Fibroblast of lung (primary cell): ENCODE measurements around the gene TAMALIN.

Experiments
- EZH2 ChIP-seq: IDR thresholded peaks from 2 replicates; pipeline ENCODE4 v1.5.1; 2012; ENCODE audit warnings: low read length, control low read depth, mild to moderate bottlenecking; ENCODE audit errors: missing control alignments
- TF ChIP-seq, protein P1 (sequence below), 2 donors: IDR thresholded peaks in 1 of 2; conservative IDR thresholded peaks in 1 of 2; 1 replicate in 1 of 2; 2 replicates in 1 of 2; pipeline ENCODE4 v1.5.1; 2011 to 2012; ENCODE audit warnings: low read length in 2 of 2, control low read depth in 1 of 2, inconsistent platforms in 1 of 2, low read depth in 1 of 2, mild to moderate bottlenecking in 1 of 2

GRCh38 chr12:51992246-51992645 lies 14.5 kb upstream of the TAMALIN start:
- TF ChIP-seq, protein P1, sequence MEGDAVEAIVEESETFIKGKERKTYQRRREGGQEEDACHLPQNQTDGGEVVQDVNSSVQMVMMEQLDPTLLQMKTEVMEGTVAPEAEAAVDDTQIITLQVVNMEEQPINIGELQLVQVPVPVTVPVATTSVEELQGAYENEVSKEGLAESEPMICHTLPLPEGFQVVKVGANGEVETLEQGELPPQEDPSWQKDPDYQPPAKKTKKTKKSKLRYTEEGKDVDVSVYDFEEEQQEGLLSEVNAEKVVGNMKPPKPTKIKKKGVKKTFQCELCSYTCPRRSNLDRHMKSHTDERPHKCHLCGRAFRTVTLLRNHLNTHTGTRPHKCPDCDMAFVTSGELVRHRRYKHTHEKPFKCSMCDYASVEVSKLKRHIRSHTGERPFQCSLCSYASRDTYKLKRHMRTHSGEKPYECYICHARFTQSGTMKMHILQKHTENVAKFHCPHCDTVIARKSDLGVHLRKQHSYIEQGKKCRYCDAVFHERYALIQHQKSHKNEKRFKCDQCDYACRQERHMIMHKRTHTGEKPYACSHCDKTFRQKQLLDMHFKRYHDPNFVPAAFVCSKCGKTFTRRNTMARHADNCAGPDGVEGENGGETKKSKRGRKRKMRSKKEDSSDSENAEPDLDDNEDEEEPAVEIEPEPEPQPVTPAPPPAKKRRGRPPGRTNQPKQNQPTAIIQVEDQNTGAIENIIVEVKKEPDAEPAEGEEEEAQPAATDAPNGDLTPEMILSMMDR (conservative IDR thresholded peaks at IDR 0.05 in 1 of 2, IDR thresholded peaks at IDR 0.05 in 1 of 2; ENCODE audit: low read depth in 1 of 2, low read length in 2 of 2): no peak
- TF ChIP-seq EZH2: no peak
